ENCODE measurements around the gene CYP27A1.
"Not testable (repeated sequence)": the region's sequence is repeated elsewhere in the genome, so short reads cannot be mapped to it uniquely, and the experiment has no call there.

The CYP27A1 gene

GRCh38 chr2:218827701-218828476 lies 45.9 kb downstream of the CYP27A1 start:
- H3K27ac Mint-ChIP-seq = no peak overlapping the region
- H3K4me3 Mint-ChIP-seq = no peak overlapping the region
- H3K36me3 Mint-ChIP-seq (ENCODE audit: low read depth) = no peaks in the 10 kb centered on the region
- peaks cover 25% of the 10 kb centered on the region for H3K27me3 Mint-ChIP-seq
- no peaks in the 10 kb centered on the region for H3K4me1 Mint-ChIP-seq (ENCODE audit: low read depth)
- no peaks in the 10 kb centered on the region for H3K9me3 Mint-ChIP-seq
- DNase-seq = no peak

GRCh38 chr2:218828477-218828778 lies 46.5 kb downstream of the CYP27A1 start:
- H3K36me3 Mint-ChIP-seq (ENCODE audit: low read depth) = no peaks in the 10 kb centered on the region
- H3K9me3 Mint-ChIP-seq = no peaks in the 10 kb centered on the region

GRCh38 chr2:218829868-218830451 lies 48.0 kb downstream of the CYP27A1 start:
- H3K36me3 Mint-ChIP-seq (ENCODE audit: low read depth) = no peaks in the 10 kb centered on the region
- DNase-seq = no peak
- no peak overlapping the region for H3K4me3 Mint-ChIP-seq
- no peak overlapping the region for H3K27ac Mint-ChIP-seq
- H3K27me3 Mint-ChIP-seq = peaks cover 41% of the 10 kb centered on the region
- no peaks in the 10 kb centered on the region for H3K9me3 Mint-ChIP-seq
- no peaks in the 10 kb centered on the region for H3K4me1 Mint-ChIP-seq (ENCODE audit: low read depth)

More at GRCh38 chr2:218828477-218828778, 46.5 kb downstream of the CYP27A1 start:
- H3K4me1 Mint-ChIP-seq (ENCODE audit: low read depth) = no peaks in the 10 kb centered on the region
- H3K27ac Mint-ChIP-seq = no peak overlapping the region
- H3K4me3 Mint-ChIP-seq = no peak overlapping the region
- H3K27me3 Mint-ChIP-seq = peaks cover 28% of the 10 kb centered on the region
- no peak for DNase-seq

DNA sequence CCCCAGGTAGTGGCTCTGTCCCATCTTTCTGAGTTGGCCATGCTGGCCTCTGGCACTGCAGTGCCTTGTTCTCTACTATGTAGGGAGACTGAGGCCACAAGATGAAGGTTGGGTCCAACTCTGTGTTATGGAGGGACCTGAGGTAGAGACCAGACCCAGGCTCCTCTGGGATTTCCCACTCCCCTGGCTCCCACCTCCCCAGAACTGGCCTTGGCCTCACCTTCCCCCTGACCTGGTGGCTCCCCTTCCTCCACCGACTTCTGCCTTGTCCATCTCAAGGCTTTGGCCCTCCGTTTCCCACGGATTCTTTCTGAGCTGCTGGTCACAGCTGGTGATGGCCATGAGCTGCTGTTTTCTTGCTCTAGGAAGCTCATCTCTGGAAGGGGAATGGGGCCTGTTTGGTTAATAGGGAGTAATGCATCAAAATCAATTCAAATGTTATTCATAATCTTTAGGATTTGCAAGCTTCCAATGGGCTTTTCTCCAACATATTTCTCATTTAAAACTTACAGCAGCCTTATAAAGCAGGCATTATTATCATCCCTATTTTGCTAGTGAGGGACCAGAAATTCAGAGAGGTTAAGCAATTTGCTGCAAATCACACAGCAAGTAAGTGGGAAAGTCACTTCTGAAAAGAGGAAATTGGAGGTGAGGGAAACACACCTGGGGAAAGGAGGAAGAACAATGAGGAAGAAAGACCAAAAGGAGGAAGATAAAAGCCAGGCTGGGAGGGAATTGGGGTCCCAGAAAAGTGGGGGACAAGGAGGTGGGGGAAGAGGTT lies 48.8 kb downstream of the CYP27A1 start:
- Mint-ChIP-seq H3K4me3 (no peak overlapping the region), H3K27me3 (peaks cover 46% of the 10 kb centered on the region), H3K27ac (no peak overlapping the region), H3K9me3 (no peaks in the 10 kb centered on the region), H3K36me3 (ENCODE audit: low read depth) (no peaks in the 10 kb centered on the region), H3K4me1 (ENCODE audit: low read depth) (no peaks in the 10 kb centered on the region)
- no peak for DNase-seq

DNA sequence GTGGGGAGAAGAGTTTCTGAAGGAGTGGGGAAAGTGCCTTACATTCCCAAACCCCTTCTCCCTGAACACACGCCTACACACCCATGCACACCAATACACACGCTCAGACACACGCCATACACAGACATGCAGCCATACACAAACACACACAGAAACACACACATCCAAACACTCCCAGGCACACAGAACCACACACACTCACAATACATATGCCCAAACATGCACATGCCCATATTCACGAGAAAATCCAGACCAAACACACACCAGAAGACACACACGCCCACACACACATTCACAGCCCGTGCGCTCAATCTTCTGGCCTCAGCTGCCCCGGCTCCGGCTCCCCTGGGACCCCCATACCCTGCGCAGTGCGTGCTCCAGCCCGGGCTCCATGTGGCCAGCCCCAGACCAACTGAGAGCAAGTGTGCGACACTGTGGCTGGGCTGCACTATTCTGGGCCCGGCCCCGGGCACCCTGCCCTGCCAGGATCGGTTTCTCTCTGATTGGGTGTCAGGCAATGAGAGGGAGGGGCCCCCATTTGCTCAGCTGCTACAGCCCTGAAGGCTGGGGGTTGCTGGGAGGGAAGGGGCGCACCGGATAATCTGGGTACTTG lies 49.5 kb downstream of the CYP27A1 start, which contains the start of gene PRKAG3:
Gene PRKAG3, minus strand, starts transcription at position 426 of the 613 bp plus-strand sequence.
- DNase-seq = no peak
- H3K36me3 Mint-ChIP-seq (ENCODE audit: low read depth) = no peaks in the 10 kb centered on the region
- H3K27ac Mint-ChIP-seq = no peak within 1 kb of the TSS
- peaks cover 47% of the 10 kb centered on the region for H3K27me3 Mint-ChIP-seq
- H3K4me1 Mint-ChIP-seq (ENCODE audit: low read depth) = no peaks in the 10 kb centered on the region
- no peak within 1 kb of the TSS for H3K4me3 Mint-ChIP-seq
- no peaks in the 10 kb centered on the region for H3K9me3 Mint-ChIP-seq

GRCh38 chr2:218832081-218832480 lies 50.1 kb downstream of the CYP27A1 start:
- H3K9me3 Mint-ChIP-seq = peaks cover 3% of the 10 kb centered on the region
- no peak for DNase-seq
- H3K4me1 Mint-ChIP-seq (ENCODE audit: low read depth) = no peaks in the 10 kb centered on the region
- H3K4me3 Mint-ChIP-seq = no peak overlapping the region
- peaks cover 50% of the 10 kb centered on the region for H3K27me3 Mint-ChIP-seq
- no peak overlapping the region for H3K27ac Mint-ChIP-seq
- H3K36me3 Mint-ChIP-seq (ENCODE audit: low read depth) = no peaks in the 10 kb centered on the region

GRCh38 chr2:218832520-218832919 lies 50.6 kb downstream of the CYP27A1 start:
- Mint-ChIP-seq H3K27ac (no peak overlapping the region), H3K9me3 (peaks cover 4% of the 10 kb centered on the region), H3K36me3 (ENCODE audit: low read depth) (no peaks in the 10 kb centered on the region), H3K4me1 (ENCODE audit: low read depth) (no peaks in the 10 kb centered on the region), H3K4me3 (no peak overlapping the region), H3K27me3 (peaks cover 54% of the 10 kb centered on the region)
- no peak for DNase-seq

DNA sequence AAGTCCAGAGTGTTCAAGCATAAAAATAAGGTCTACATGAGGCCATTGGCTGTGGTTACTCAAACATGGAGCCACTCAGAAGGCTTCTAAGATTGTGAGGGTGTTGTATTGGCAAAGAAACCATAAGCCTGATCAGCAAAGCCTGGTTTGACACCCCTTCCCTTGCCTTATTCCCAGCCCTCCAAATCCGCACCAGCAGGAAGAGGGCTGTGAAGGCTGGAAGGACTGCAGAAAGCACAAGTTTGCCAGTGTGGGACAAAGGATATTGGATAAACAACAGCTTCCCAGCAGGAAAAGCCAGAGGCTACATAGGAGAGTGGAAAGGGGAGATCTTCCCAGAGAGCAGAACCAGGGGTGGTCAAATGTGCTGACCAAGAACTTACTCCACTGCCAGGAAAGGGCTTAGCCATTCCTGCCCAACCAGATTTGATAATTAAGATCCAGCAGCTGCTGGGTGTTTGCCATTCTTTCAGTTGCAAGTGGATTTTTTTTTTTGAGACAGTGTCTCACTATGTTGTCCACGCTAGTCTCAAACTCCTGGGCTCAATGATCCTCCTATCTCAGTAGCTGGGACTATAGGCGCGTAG lies 51.2 kb downstream of the CYP27A1 start:
- Mint-ChIP-seq H3K4me1 (ENCODE audit: low read depth) (no peaks in the 10 kb centered on the region), H3K27me3 (peaks cover 59% of the 10 kb centered on the region), H3K4me3 (no peak overlapping the region), H3K9me3 (peaks cover 6% of the 10 kb centered on the region), H3K27ac (no peak overlapping the region), H3K36me3 (ENCODE audit: low read depth) (no peaks in the 10 kb centered on the region)
- DNase-seq = no peak

DNA sequence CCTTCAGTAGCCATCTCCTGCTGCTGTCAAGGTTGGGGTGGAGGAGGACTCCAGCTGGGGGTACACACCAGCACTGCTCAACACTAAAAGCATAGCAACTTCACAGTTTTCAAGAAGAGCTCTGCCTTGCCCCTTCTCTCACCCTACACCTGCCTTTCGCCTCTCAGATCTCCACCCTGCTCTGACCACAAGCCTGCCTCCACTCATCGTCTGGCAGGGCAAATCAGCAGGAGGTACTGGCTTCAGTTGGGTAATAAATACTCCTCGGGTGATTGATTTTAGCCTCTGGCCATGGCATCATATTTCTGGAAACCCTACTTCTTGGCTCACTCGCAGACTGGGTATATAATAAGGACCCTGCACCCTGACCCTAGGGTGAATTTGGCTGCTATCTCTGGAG lies 52.7 kb downstream of the CYP27A1 start:
- Mint-ChIP-seq H3K9me3 (peaks cover 6% of the 10 kb centered on the region), H3K27me3 (peaks cover 67% of the 10 kb centered on the region), H3K4me3 (no peak overlapping the region), H3K27ac (no peak overlapping the region), H3K36me3 (ENCODE audit: low read depth) (no peaks in the 10 kb centered on the region), H3K4me1 (ENCODE audit: low read depth) (no peaks in the 10 kb centered on the region)
- no peak for DNase-seq

- no peaks in the 10 kb centered on the region for H3K36me3 Mint-ChIP-seq (ENCODE audit: low read depth)
- peaks cover 6% of the 10 kb centered on the region for H3K9me3 Mint-ChIP-seq
- H3K27me3 Mint-ChIP-seq = peaks cover 70% of the 10 kb centered on the region
- H3K4me3 Mint-ChIP-seq = no peak overlapping the region
- no peak for DNase-seq
- no peaks in the 10 kb centered on the region for H3K4me1 Mint-ChIP-seq (ENCODE audit: low read depth)
- no peak overlapping the region for H3K27ac Mint-ChIP-seq
Measured at GRCh38 chr2:218837495-218837894, 55.5 kb downstream of the CYP27A1 start.

DNA sequence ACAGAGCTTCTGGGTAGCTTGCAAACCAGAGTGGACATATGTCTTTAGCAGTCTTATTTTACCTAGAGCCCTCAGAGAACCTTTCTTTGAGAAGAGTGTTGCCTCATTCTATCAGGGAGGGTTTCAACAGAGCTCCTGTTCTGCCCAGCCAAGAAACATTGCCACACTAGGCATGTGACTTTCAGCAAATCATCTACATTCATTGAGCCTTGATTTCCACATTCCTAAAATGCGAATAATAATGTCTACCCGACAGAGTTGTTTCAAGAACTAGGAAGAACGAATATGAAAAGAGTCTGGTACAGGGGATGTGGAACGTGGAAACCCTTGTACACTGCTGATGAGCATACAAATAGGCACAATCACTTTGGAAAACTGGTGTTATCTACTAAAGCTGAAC lies 57.5 kb downstream of the CYP27A1 start:
- Mint-ChIP-seq H3K27ac (no peak overlapping the region), H3K36me3 (ENCODE audit: low read depth) (no peaks in the 10 kb centered on the region)

DNA sequence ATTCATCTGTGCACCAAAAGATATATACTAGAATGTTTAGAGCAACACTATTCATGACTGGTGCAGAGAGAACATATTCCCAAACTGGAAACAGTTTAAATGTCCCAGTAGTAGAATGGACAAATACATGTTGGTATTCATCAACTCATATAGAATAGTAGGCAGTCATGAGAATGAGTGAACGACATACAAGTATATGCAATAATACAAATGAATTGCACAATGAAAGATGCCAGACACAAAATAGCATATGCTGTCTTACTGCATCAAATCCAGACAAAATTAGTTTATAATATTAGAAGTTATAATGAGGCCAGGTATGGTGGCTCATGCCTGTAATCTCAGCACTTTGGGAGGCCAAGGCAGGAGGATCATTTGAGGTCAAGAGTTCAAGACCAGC lies 57.9 kb downstream of the CYP27A1 start:
- DNase-seq = no peak
- Mint-ChIP-seq H3K9me3 (peaks cover 6% of the 10 kb centered on the region), H3K27me3 (peaks cover 57% of the 10 kb centered on the region), H3K4me3 (no peak overlapping the region), H3K36me3 (ENCODE audit: low read depth) (no peaks in the 10 kb centered on the region), H3K4me1 (ENCODE audit: low read depth) (no peaks in the 10 kb centered on the region), H3K27ac (no peak overlapping the region)

More for the DNA sequence above, 57.5 kb downstream of the CYP27A1 start:
- Mint-ChIP-seq H3K27me3 (peaks cover 60% of the 10 kb centered on the region), H3K4me3 (no peak overlapping the region), H3K4me1 (ENCODE audit: low read depth) (no peaks in the 10 kb centered on the region), H3K9me3 (peaks cover 6% of the 10 kb centered on the region)
- DNase-seq = no peak

DNA sequence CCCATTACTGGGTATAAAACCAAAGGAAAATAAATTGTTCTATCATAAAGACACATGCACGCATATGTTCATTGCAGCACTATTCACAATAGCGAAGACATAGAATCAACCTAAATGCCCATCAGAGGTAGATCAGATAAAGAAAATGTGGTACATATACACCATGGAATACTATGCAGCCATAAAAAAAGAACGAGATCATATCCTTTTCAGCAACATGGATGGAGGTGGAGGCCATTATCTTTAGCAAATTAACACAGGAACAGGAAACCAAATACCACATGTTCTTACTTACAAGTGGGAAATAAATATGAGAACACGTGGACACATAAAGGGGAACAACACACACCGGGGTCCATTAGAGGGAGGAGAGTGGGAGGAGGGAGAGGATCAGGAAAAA lies 62.4 kb downstream of the CYP27A1 start:
- H3K9me3 Mint-ChIP-seq; H3K4me3 Mint-ChIP-seq; DNase-seq; H3K4me1 Mint-ChIP-seq (ENCODE audit: low read depth); H3K36me3 Mint-ChIP-seq (ENCODE audit: low read depth); H3K27ac Mint-ChIP-seq: not testable (repeated sequence)
- peaks cover 35% of the 10 kb centered on the region for H3K27me3 Mint-ChIP-seq

DNA sequence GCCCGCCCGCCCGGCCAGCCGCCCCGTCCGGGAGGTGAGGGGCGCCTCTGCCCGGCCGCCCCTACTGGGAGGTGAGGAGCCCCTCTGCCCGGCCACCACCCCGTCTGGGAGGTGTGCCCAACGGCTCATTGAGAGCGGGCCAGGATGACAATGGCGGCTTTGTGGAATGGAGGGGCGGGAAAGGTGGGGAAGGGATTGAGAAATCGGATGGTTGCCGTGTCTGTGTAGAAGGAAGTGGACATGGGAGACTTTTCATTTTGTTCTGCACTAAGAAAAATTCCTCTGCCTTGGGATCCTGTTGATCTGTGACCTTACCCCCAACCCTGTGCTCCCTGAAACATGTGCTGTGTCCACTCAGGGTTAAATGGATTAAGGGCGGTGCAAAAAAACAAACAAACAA lies 65.0 kb downstream of the CYP27A1 start:
- DNase-seq; H3K9me3 Mint-ChIP-seq; H3K4me3 Mint-ChIP-seq; H3K36me3 Mint-ChIP-seq (ENCODE audit: low read depth); H3K4me1 Mint-ChIP-seq (ENCODE audit: low read depth); H3K27ac Mint-ChIP-seq: not testable (repeated sequence)
- peaks cover 30% of the 10 kb centered on the region for H3K27me3 Mint-ChIP-seq

Data from activated T-cell treated with anti-CD3 and anti-CD28 coated beads, Interleukin-2, amount 50 U/mL, for 24 hours (primary cell).